ENCODE data around the gene SAMD11. TPM values are rescaled to one million over a fixed set of nuclear protein-coding genes. Genes with fewer than 3 reads are reported as not detected.
"Not testable (repeated sequence)": the region's sequence is repeated elsewhere in the genome, so short reads cannot be mapped to it uniquely, and the experiment has no call there.

The SAMD11 gene, protein sequence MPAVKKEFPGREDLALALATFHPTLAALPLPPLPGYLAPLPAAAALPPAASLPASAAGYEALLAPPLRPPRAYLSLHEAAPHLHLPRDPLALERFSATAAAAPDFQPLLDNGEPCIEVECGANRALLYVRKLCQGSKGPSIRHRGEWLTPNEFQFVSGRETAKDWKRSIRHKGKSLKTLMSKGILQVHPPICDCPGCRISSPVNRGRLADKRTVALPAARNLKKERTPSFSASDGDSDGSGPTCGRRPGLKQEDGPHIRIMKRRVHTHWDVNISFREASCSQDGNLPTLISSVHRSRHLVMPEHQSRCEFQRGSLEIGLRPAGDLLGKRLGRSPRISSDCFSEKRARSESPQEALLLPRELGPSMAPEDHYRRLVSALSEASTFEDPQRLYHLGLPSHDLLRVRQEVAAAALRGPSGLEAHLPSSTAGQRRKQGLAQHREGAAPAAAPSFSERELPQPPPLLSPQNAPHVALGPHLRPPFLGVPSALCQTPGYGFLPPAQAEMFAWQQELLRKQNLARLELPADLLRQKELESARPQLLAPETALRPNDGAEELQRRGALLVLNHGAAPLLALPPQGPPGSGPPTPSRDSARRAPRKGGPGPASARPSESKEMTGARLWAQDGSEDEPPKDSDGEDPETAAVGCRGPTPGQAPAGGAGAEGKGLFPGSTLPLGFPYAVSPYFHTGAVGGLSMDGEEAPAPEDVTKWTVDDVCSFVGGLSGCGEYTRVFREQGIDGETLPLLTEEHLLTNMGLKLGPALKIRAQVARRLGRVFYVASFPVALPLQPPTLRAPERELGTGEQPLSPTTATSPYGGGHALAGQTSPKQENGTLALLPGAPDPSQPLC
- polyA plus RNA-seq (2012; ENCODE audit: missing spikeins), result not detected

DNA sequence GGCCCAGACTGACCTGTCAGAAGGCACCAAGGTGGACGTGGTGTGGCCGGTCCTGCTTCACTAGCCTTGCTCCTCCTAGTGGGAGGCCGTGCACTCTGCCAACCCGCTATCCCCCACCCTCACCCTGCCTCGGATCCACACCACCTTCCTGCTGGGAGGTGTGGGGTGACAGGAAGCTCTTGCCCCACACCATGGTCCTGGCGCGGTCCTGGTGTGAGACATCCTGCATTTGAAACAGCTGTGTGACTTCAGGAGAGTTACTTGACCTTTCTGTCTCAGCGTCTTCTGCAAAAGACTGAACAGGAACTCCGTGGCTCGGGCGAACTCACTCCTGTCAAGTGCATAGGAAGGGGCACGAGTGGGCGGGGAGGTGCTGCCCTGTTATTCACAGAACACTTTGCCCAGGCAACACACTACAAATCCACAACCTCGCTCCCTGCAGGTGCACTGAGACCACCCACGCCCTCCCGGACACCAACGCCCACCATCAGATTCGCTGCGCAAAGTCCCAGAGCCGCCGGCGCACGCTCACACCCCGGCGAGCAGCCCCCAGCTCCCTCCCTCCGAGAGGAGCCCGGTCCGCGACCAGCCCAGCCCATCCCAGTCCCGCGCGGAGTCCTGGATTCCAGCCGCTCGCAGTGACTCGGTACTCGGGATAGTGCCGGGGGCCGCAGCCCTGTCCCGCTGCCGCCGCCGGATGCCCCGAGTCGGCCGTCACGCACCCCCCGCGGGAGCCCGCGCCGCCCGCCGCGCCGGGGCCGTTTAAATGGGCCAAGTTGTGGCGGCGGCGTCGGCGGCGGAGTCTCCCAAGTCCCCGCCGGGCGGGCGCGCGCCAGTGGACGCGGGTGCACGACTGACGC lies at the start of gene SAMD11:
Gene SAMD11, plus strand, starts transcription at position 793 of the 860 bp plus-strand sequence. CDS start 509 bp downstream, outside the sequence.
- no peak for DNase-seq (ENCODE audit: insufficient read length)
- FAIRE-seq, result no peak
- TF ChIP-seq TAF1 (IDR thresholded peaks at IDR 0.05; ENCODE audit: borderline replicate concordance, low read depth, low read length) (no peak), POLR2A (IDR thresholded peaks at IDR 0.05; ENCODE audit: low read depth, low read length) (no peak), POLR2AphosphoS5 (IDR thresholded peaks at IDR 0.05; ENCODE audit: low read depth, low read length) (no peak)

DNA sequence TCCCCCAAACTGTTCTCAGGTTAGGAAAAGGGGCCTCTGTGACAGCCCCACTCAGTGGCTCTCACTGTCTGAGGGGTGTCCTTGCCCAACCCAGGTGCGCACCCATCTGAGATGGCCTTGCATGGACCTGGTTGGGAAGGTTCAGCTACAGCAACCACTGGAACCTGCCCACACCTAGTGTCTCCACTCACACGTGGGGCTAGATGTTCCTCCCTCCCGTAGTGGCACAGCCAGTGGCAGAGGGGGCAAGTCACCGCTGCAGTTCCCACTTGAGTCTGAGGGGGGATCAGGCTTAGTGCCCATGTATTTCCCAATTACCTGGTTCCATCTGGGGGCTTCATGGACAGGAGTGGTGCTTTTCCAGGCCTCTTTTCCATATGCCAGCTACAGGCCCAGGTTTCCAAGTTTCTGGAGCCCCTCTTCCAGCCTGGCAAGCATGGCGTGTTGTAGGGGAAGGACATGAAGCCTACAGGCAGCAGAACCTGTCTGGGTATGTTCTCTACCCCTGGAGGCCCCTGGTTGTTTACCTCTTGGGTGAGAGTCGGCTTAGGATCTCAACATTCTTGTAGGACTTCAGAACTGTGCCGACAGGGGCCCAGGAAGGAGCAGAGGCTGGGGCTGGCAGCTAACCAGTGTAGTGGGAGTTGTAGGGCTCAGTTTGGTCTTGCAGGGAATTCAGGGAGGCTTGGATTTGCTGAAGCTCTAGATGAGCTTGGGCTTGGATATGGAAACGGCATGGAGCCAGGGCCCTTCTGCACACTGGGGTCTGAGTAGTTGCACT lies 47.1 kb upstream of the SAMD11 start:
- DNase-seq (ENCODE audit: insufficient read length); FAIRE-seq: not testable (repeated sequence)

- not testable (repeated sequence) for FAIRE-seq; DNase-seq (ENCODE audit: insufficient read length)
Measured at GRCh38 chr1:877209-877986, 46.3 kb upstream of the SAMD11 start.

DNA sequence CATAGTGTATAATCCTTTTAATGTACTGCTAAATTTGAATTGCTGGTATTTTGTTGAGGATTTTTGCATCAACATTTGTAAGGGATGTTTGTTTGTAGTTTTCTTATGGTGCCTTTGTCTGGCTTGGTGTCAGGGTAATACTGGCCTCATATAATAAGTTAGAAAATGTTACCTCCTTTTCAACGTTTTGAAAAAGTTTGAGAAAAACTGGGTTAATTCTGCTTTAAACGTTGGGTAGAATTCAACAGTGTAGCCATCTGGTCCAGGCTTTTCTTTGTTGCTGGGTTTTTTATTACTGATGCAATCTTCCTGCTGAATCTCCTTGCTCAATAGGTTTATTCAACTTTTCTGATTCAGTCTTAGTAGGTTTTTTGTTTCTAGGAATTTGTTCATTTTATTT lies 43.2 kb upstream of the SAMD11 start:
- FAIRE-seq; DNase-seq (ENCODE audit: insufficient read length): not testable (repeated sequence)

DNA sequence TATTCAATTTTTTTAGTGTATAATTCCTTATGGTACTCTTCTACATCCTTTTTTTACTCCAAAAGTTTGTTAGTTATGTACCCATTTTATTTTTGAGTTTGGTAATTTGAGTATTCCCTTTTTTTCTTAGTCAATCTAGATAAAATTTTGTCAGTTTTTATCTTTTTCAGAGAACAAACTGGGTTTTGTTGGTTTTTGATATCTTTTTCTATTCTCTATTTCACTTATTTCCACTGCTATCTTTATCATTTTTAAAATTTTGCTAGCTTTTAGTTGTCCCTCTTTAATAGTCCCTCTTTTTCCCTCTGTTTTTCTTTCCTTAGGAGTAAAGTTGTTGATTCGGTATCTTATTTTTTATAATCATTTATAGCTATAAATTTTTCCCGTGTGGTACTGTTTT lies 42.8 kb upstream of the SAMD11 start:
- not testable (repeated sequence) for DNase-seq (ENCODE audit: insufficient read length); FAIRE-seq

- TF ChIP-seq TAF1 (IDR thresholded peaks at IDR 0.05; ENCODE audit: borderline replicate concordance, low read depth, low read length) (no peak), POLR2A (IDR thresholded peaks at IDR 0.05; ENCODE audit: low read depth, low read length) (no peak), POLR2AphosphoS5 (IDR thresholded peaks at IDR 0.05; ENCODE audit: low read depth, low read length) (no peak)
- FAIRE-seq (no peak), DNase-seq (ENCODE audit: insufficient read length) (no peak)
Measured at GRCh38 chr1:886311-886710, 37.4 kb upstream of the SAMD11 start.

DNA sequence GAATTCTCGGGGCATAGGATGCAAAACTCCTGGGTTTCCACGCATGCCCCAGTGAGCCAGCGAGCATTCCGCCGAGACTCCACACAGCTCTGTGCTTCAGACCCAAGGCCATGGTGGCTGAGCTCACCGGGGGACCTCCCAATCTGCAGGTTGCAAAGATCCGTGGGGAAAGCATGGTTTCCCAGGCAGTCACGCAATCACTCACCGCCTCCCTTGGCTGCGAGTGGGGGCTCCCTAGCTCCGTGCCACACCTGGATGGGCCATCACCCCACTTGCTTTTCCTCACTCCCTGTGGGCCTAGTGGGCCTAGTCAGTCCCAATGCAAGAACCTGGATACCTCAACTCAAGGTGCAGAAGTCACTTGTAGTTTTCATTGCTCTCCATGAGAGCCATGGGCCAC lies 37.0 kb upstream of the SAMD11 start:
- no peak for DNase-seq (ENCODE audit: insufficient read length)
- TF ChIP-seq TAF1 (IDR thresholded peaks at IDR 0.05; ENCODE audit: borderline replicate concordance, low read depth, low read length) (no peak), POLR2AphosphoS5 (IDR thresholded peaks at IDR 0.05; ENCODE audit: low read depth, low read length) (no peak), POLR2A (IDR thresholded peaks at IDR 0.05; ENCODE audit: low read depth, low read length) (no peak)

GRCh38 chr1:888297-888696 lies 35.4 kb upstream of the SAMD11 start:
- no peak for TF ChIP-seq TAF1 (IDR thresholded peaks at IDR 0.05; ENCODE audit: borderline replicate concordance, low read depth, low read length)
- DNase-seq (ENCODE audit: insufficient read length) (no peak), FAIRE-seq (no peak)

More for the DNA sequence above, 37.0 kb upstream of the SAMD11 start:
- FAIRE-seq, result no peak

- not testable (repeated sequence) for DNase-seq (ENCODE audit: insufficient read length); FAIRE-seq
Measured at GRCh38 chr1:889774-890173, 33.9 kb upstream of the SAMD11 start.

DNA sequence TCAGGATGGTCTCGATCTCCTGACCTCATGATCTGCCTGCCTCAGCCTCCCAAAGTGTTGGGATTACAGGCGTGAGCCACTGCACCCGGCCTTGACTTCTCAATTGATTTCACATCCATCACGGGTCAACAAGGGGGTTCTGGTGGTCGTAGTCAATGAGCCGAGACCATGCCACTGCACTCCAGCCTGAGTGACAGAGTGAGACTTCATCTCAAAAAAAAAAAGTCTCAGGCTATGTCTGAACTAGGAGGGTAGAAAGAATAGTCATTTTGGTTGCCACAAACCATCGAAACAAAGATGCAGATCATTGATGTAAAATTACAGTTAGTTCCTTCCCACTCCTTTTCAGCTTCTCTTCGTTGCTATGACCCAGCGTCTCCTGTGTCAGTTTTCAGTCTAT lies 33.5 kb upstream of the SAMD11 start:
- FAIRE-seq; DNase-seq (ENCODE audit: insufficient read length): not testable (repeated sequence)

GRCh38 chr1:890661-891060 lies 33.1 kb upstream of the SAMD11 start:
- DNase-seq (ENCODE audit: insufficient read length) (no peak), FAIRE-seq (no peak)
- TF ChIP-seq POLR2A (IDR thresholded peaks at IDR 0.05; ENCODE audit: low read depth, low read length) (no peak), POLR2AphosphoS5 (IDR thresholded peaks at IDR 0.05; ENCODE audit: low read depth, low read length) (no peak), TAF1 (IDR thresholded peaks at IDR 0.05; ENCODE audit: borderline replicate concordance, low read depth, low read length) (no peak)
